NCI-H2227 treated with DMSO at 0.1 percent for 48 hours (cell line): ENCODE results near the gene IKBKE.

Experiments
- DNase-seq: peaks from one replicate; lab custom pipeline; 2025; lab: John Stamatoyannopoulos, UW

Gene IKBKE

GRCh38 chr1:206544562-206545257 lies 74.4 kb downstream of the IKBKE start:
- peak; percentile 71 for DNase-seq

- no peak for DNase-seq
These were observed 75.1 kb downstream of the IKBKE start for GRCh38 chr1:206545351-206545750.
